ENCODE results near the gene DHFR. TPM values are rescaled to one million over a fixed set of nuclear protein-coding genes. Genes with fewer than 3 reads are reported as not detected.

The DHFR gene
- total RNA-seq, 1 donor from 2014 or later = 13.6 TPM

- peak; percentile 5 for DNase-seq
These were observed 761 bp downstream of the DHFR start for GRCh38 chr5:80654054-80654390.

GRCh38 chr5:80653502-80653901, 1.3 kb downstream of the DHFR start:
- no peak for DNase-seq

GRCh38 chr5:80646926-80647325, 7.9 kb downstream of the DHFR start:
- no peak for DNase-seq

GRCh38 chr5:80644900-80645299, 9.9 kb downstream of the DHFR start:
- no peak for DNase-seq

- DNase-seq = no peak
These were observed 13.4 kb downstream of the DHFR start for GRCh38 chr5:80641353-80641752.

GRCh38 chr5:80634193-80634592, 20.6 kb downstream of the DHFR start:
- DNase-seq = no peak

GRCh38 chr5:80632700-80633099, 22.1 kb downstream of the DHFR start:
- no peak for DNase-seq

GRCh38 chr5:80631278-80632259, 23.2 kb downstream of the DHFR start:
- DNase-seq = no peak

GRCh38 chr5:80629281-80629680, 25.5 kb downstream of the DHFR start:
- DNase-seq = no peak

- DNase-seq = no peak
These were observed 29.6 kb downstream of the DHFR start for GRCh38 chr5:80625230-80625629.

- no peak for DNase-seq
These were observed 30.8 kb downstream of the DHFR start for GRCh38 chr5:80623999-80624398.

- no peak for DNase-seq
These were observed 32.0 kb downstream of the DHFR start for GRCh38 chr5:80622756-80623155.

GRCh38 chr5:80620211-80620610, 34.6 kb downstream of the DHFR start:
- DNase-seq = no peak

- DNase-seq = no peak
These were observed 35.7 kb downstream of the DHFR start for GRCh38 chr5:80619086-80619485.

GRCh38 chr5:80618438-80618837, 36.3 kb downstream of the DHFR start:
- DNase-seq = no peak

GRCh38 chr5:80615266-80615914, 39.4 kb downstream of the DHFR start:
- DNase-seq = no peak

- no peak for DNase-seq
These were observed 45.1 kb downstream of the DHFR start for GRCh38 chr5:80609692-80610091.

- no peak for DNase-seq
These were observed 46.1 kb downstream of the DHFR start for GRCh38 chr5:80608731-80609130.

- no peak for DNase-seq
These were observed 47.0 kb downstream of the DHFR start for GRCh38 chr5:80607832-80608231.

- no peak for DNase-seq
These were observed 47.4 kb downstream of the DHFR start for GRCh38 chr5:80607343-80607742.

- DNase-seq = no peak
These were observed 53.7 kb downstream of the DHFR start for GRCh38 chr5:80600943-80601693.

GRCh38 chr5:80597500-80597899, 57.3 kb downstream of the DHFR start:
- no peak for DNase-seq

GRCh38 chr5:80594810-80595209, 60.0 kb downstream of the DHFR start:
- DNase-seq = no peak
